Mesendoderm (in vitro differentiated cells): ENCODE data around the gene PPIF.
A peak's percentile ranks its signal among the peaks of the same experiment; 100 is the strongest.

ENCODE experiments used
- DNase-seq: peaks from one replicate; pipeline ENCODE4 v3.0.0; 2013
- H2AK5ac ChIP-seq: 2 replicates; pipeline ENCODE4 v1.6.1; 2013; ENCODE audit warnings: low read length, inconsistent platforms
- H2BK120ac ChIP-seq: 2 replicates; pipeline ENCODE4 v1.6.1; 2013; ENCODE audit warnings: low read depth, mild to moderate bottlenecking, low read length, moderate library complexity, mixed read lengths
- H2BK15ac ChIP-seq: replicated peaks from 2 replicates; pipeline ENCODE4 v1.6.1; 2013; ENCODE audit warnings: low read depth, mild to moderate bottlenecking, moderate library complexity
- H2BK5ac ChIP-seq: 2 replicates; pipeline ENCODE4 v1.6.1; 2013; ENCODE audit warnings: low read length, inconsistent platforms
- H3K18ac ChIP-seq: 2 replicates; pipeline ENCODE4 v1.6.1; 2013; ENCODE audit warnings: mild to moderate bottlenecking, low read length, mixed read lengths
- H3K23ac ChIP-seq: one replicate; pipeline ENCODE4 v1.6.1; 2013; ENCODE audit warnings: low read length
- H3K27ac ChIP-seq: 2 replicates; pipeline ENCODE4 v1.5.1; 2013; ENCODE audit warnings: low read depth, mild to moderate bottlenecking, inconsistent platforms, low read length, moderate library complexity
- H3K27me3 ChIP-seq: 2 replicates; pipeline ENCODE4 v1.6.1; 2013; ENCODE audit warnings: low read length, control low read depth, mild to moderate bottlenecking, inconsistent platforms; ENCODE audit not compliant: insufficient read depth, poor library complexity
- H3K36me3 ChIP-seq: 2 replicates; pipeline ENCODE4 v1.6.1; 2013; ENCODE audit warnings: low read length, inconsistent platforms; ENCODE audit not compliant: control insufficient read depth, insufficient read depth
- H3K4ac ChIP-seq: one replicate; pipeline ENCODE4 v1.6.1; 2013; ENCODE audit warnings: low read depth, mild to moderate bottlenecking, low read length, moderate library complexity
- H3K4me1 ChIP-seq: 2 replicates; pipeline ENCODE4 v1.6.1; 2013; ENCODE audit warnings: low read depth, low read length, inconsistent platforms; ENCODE audit not compliant: control insufficient read depth
- H3K4me2 ChIP-seq: 2 replicates; pipeline ENCODE4 v1.6.1; 2013; ENCODE audit warnings: low read length
- H3K4me3 ChIP-seq: 2 replicates; pipeline ENCODE4 v1.5.1; 2013; ENCODE audit warnings: mild to moderate bottlenecking, low read length
- H3K56ac ChIP-seq: one replicate; pipeline ENCODE4 v1.6.1; 2013; ENCODE audit warnings: low read length
- H3K79me1 ChIP-seq: 2 replicates; pipeline ENCODE4 v1.6.1; 2013; ENCODE audit warnings: low read length, inconsistent platforms
- H3K79me2 ChIP-seq: 2 replicates; pipeline ENCODE4 v1.6.1; 2013; ENCODE audit warnings: mild to moderate bottlenecking, low read length; ENCODE audit not compliant: control insufficient read depth, insufficient read depth
- H3K9ac ChIP-seq: 2 replicates; pipeline ENCODE4 v1.6.1; 2013; ENCODE audit warnings: low read length, inconsistent platforms
- H4K5ac ChIP-seq: one replicate; pipeline ENCODE4 v1.6.1; 2013; ENCODE audit warnings: low read length
- H4K8ac ChIP-seq: one replicate; pipeline ENCODE4 v1.6.1; 2013; ENCODE audit warnings: low read depth, mild to moderate bottlenecking, control low read depth, low read length, moderate library complexity
- WGBS: extraction: QIAGEN DNeasy Blood & Tissue Kit; methylation state at CpG from one replicate; pipeline ENCODE4 v1.1.7; 2013; ENCODE audit warnings: low lambda C conversion rate, missing lambda C conversion rate; ENCODE audit not compliant: insufficient coverage; ENCODE audit errors: extremely low coverage; 5-methylcytosine and 5-hydroxymethylcytosine counted together

Gene PPIF

GRCh38 chr10:79385392-79385795 is 38.1 kb downstream of the PPIF start:
- no peak overlapping the region for H2BK120ac ChIP-seq
- H3K56ac ChIP-seq: no peak overlapping the region
- no peak overlapping the region for H3K18ac ChIP-seq
- no peak overlapping the region for H4K5ac ChIP-seq
- no peak overlapping the region for H2AK5ac ChIP-seq
- H3K79me1 ChIP-seq: no peaks in the 10 kb centered on the region
- no peak overlapping the region for H2BK15ac ChIP-seq
- H3K9ac ChIP-seq: no peak overlapping the region
- H3K36me3 ChIP-seq: no peaks in the 10 kb centered on the region
- no peaks in the 10 kb centered on the region for H3K79me2 ChIP-seq
- no peak overlapping the region for H2BK5ac ChIP-seq
- no peak for DNase-seq
- H3K27ac ChIP-seq: no peak overlapping the region
- no peak overlapping the region for H4K8ac ChIP-seq
- WGBS: no CpG with 5 or more reads among the region's 9 CpGs
- H3K27me3 ChIP-seq: no peaks in the 10 kb centered on the region
- H3K4me1 ChIP-seq: no peaks in the 10 kb centered on the region
- no peak overlapping the region for H3K4me2 ChIP-seq
- no peak overlapping the region for H3K4ac ChIP-seq
- no peak overlapping the region for H3K23ac ChIP-seq
- H3K4me3 ChIP-seq: no peak overlapping the region

DNA sequence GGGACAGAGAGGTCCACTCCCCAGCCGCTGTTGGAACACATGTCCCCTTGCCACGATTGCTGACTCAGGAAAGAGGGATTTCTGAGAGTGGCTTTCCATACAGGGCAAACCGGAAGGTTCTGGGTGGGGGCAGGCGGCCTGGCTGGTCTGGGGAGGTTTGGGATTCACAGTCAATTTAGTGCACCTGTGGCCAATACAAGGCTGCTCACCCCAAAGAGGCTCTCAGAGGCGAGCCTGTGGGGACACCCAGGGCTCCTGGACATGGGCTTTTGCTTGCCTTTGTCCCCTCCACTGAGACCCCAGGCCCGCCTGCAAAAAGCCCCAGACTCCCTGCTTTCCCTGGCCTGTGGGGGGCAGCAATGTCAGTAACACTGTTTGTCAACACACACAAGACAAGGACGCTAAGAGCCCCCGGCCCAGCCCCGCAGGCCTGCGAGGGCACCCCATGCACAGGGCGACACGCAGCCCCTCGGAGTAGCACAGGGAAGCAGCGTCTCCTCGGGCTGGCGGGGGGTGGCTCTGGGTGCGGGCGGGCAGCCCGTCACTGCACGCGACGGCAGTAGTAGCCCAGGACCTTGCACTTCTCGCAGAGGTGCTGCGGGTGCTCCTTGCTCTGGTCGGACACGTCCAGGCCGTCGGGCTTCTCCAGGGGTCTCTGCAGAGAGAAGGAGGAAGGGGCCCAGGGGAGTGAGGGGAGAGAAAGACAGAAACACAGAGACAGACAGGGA is 38.7 kb downstream of the PPIF start:
- H2BK15ac ChIP-seq: no peak overlapping the region
- no peak overlapping the region for H3K23ac ChIP-seq
- no peaks in the 10 kb centered on the region for H3K36me3 ChIP-seq
- no peaks in the 10 kb centered on the region for H3K79me2 ChIP-seq
- H4K8ac ChIP-seq: no peak overlapping the region
- no peak overlapping the region for H3K56ac ChIP-seq
- no peak overlapping the region for H4K5ac ChIP-seq
- no peak overlapping the region for H3K4me3 ChIP-seq
- H3K4ac ChIP-seq: no peak overlapping the region
- H2BK120ac ChIP-seq: no peak overlapping the region
- no CpG with 5 or more reads among the region's 28 CpGs for WGBS
- H2BK5ac ChIP-seq: no peak overlapping the region
- no peaks in the 10 kb centered on the region for H3K4me1 ChIP-seq
- peak; percentile 55 for DNase-seq
- no peaks in the 10 kb centered on the region for H3K27me3 ChIP-seq
- no peak overlapping the region for H3K4me2 ChIP-seq
- no peak overlapping the region for H3K27ac ChIP-seq
- no peaks in the 10 kb centered on the region for H3K79me1 ChIP-seq
- H3K18ac ChIP-seq: no peak overlapping the region
- no peak overlapping the region for H3K9ac ChIP-seq
- H2AK5ac ChIP-seq: no peak overlapping the region

DNA sequence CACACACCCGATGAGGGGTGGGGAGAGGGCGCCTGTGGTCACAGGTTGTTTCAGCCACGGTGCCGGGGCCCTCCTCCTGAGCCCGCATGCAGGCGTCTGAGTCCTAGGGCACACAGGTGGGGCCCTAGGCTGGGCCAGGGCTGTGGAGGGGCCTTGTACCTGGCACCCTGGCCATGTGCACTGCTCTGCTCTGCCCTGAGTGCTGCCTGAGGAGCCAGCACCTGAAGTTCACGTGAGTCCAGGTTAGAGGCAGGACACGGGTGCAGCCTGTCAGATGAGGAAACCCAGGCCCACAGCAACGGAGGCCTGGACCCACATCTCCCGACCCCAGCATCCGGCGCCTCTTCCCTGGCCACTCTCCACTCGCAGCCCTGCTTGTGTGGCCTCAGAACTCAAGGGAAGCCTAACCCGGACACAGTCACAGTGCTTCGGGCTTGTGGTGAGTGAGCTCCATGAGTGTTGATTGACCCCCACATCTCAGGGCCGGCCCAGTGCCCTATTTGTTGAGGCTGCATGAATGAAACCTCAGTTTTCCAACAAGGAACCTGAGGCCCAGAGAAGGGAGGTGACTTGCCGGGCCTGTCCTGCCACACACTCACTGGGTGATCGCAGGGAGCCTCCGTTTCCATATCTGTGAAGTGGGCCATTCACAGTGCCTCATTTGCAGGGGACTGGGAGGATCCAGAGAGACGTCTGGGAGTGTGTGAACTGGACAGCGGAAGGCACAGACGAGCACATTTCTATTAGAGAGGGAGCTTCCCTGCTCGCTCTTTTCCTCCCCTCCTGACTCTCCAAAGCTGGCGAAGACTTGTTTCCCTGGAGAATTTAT is 39.6 kb downstream of the PPIF start:
- Histone ChIP-seq H4K5ac (no peak overlapping the region), H3K79me2 (no peaks in the 10 kb centered on the region), H3K79me1 (no peaks in the 10 kb centered on the region), H3K9ac (no peak overlapping the region), H3K4me1 (no peaks in the 10 kb centered on the region), H2BK120ac (no peak overlapping the region), H3K18ac (no peak overlapping the region), H3K4me3 (no peak overlapping the region), H3K23ac (no peak overlapping the region), H3K36me3 (no peaks in the 10 kb centered on the region), H3K27me3 (no peaks in the 10 kb centered on the region), H3K4me2 (no peak overlapping the region), H2BK5ac (no peak overlapping the region), H3K56ac (no peak overlapping the region), H3K4ac (no peak overlapping the region), H3K27ac (no peak overlapping the region), H2AK5ac (no peak overlapping the region), H4K8ac (no peak overlapping the region), H2BK15ac (no peak overlapping the region)
- no peak for DNase-seq
- no CpG with 5 or more reads among the region's 24 CpGs for WGBS

- Histone ChIP-seq H3K27ac (no peak overlapping the region), H4K5ac (no peak overlapping the region), H2BK15ac (no peak overlapping the region), H3K4ac (no peak overlapping the region), H3K36me3 (no peaks in the 10 kb centered on the region), H3K4me3 (no peak overlapping the region), H3K79me1 (no peaks in the 10 kb centered on the region), H2AK5ac (no peak overlapping the region), H4K8ac (no peak overlapping the region), H3K4me2 (no peak overlapping the region), H3K9ac (no peak overlapping the region), H2BK120ac (no peak overlapping the region), H2BK5ac (no peak overlapping the region), H3K23ac (no peak overlapping the region), H3K79me2 (no peaks in the 10 kb centered on the region), H3K56ac (no peak overlapping the region), H3K27me3 (no peaks in the 10 kb centered on the region), H3K18ac (no peak overlapping the region), H3K4me1 (no peaks in the 10 kb centered on the region)
- WGBS: no CpG with 5 or more reads among the region's 5 CpGs
- DNase-seq: no peak
These were observed 40.3 kb downstream of the PPIF start for GRCh38 chr10:79387466-79387973.

- H2BK120ac ChIP-seq: no peak overlapping the region
- no peaks in the 10 kb centered on the region for H3K4me1 ChIP-seq
- DNase-seq: peak; percentile 29
- no peak overlapping the region for H3K18ac ChIP-seq
- no peak overlapping the region for H3K27ac ChIP-seq
- H3K4ac ChIP-seq: no peak overlapping the region
- no peak overlapping the region for H4K8ac ChIP-seq
- H3K9ac ChIP-seq: no peak overlapping the region
- no peaks in the 10 kb centered on the region for H3K79me1 ChIP-seq
- H2BK15ac ChIP-seq: no peak overlapping the region
- no peak overlapping the region for H3K23ac ChIP-seq
- no peak overlapping the region for H2BK5ac ChIP-seq
- WGBS: no CpG with 5 or more reads among the region's 11 CpGs
- no peaks in the 10 kb centered on the region for H3K36me3 ChIP-seq
- no peaks in the 10 kb centered on the region for H3K27me3 ChIP-seq
- no peak overlapping the region for H4K5ac ChIP-seq
- no peaks in the 10 kb centered on the region for H3K79me2 ChIP-seq
- no peak overlapping the region for H3K56ac ChIP-seq
- no peak overlapping the region for H3K4me3 ChIP-seq
- no peak overlapping the region for H2AK5ac ChIP-seq
- no peak overlapping the region for H3K4me2 ChIP-seq
These were observed 40.9 kb downstream of the PPIF start for GRCh38 chr10:79387974-79388850.
